ENCODE measurements around the gene ENG.
"Not testable (repeated sequence)": the region's sequence is repeated elsewhere in the genome, so short reads cannot be mapped to it uniquely, and the experiment has no call there.

ENG gene

GRCh38 chr9:127892831-127893230, 38.4 kb upstream of the ENG start:
- Histone ChIP-seq H3K27me3 (ENCODE audit: control insufficient read depth in 2 of 2, insufficient read depth in 2 of 2, low read length in 2 of 2) (no peaks in the 10 kb centered on the region), H3K36me3 (ENCODE audit: control insufficient read depth in 2 of 2, insufficient read depth in 2 of 2, low read length in 2 of 2) (peaks cover 58 to 68% of the 10 kb centered on the region in 2 donors), H3K9ac (ENCODE audit: low read depth in 1 of 2, low read length in 2 of 2) (no peak overlapping the region), H3K27ac (ENCODE audit: low read depth in 2 of 2, low read length in 2 of 2) (no peak overlapping the region), H3K4me3 (ENCODE audit: low read length in 2 of 2) (no peak overlapping the region), H3K4me1 (ENCODE audit: control insufficient read depth in 2 of 2, insufficient read depth in 2 of 2, low read length in 2 of 2) (peaks cover 5 to 10% of the 10 kb centered on the region in 2 donors), H3K9me3 (ENCODE audit: control insufficient read depth in 2 of 2, low read length in 2 of 2) (peaks cover 2 to 14% of the 10 kb centered on the region in 2 donors)

DNA sequence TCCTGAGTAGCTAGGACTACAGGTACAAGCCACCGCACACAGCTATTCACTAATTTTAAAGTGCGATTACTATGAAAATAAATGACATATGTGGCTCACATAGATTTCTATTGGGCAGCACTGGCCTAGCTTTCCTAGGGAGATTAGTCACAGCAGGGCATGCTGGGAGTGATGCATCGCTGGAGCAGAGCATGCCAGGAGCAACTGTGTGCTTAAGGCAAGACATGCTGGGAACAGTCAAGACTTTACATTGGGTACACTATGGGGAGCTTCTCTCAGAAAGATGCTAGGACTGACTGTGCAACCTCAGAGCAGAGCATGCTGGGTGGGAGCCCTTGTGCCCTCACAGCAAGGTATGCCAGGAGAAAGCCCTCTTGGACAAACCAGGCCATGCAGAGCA, 35.6 kb upstream of the ENG start:
- H3K27ac ChIP-seq (ENCODE audit: low read depth in 2 of 2, low read length in 2 of 2): no peak overlapping the region
- H3K4me1 ChIP-seq (ENCODE audit: control insufficient read depth in 2 of 2, insufficient read depth in 2 of 2, low read length in 2 of 2): no peaks in the 10 kb centered on the region
- peaks cover 2 to 11% of the 10 kb centered on the region in 2 donors for H3K9me3 ChIP-seq (ENCODE audit: control insufficient read depth in 2 of 2, low read length in 2 of 2)
- no peaks in the 10 kb centered on the region for H3K27me3 ChIP-seq (ENCODE audit: control insufficient read depth in 2 of 2, insufficient read depth in 2 of 2, low read length in 2 of 2)
- H3K36me3 ChIP-seq (ENCODE audit: control insufficient read depth in 2 of 2, insufficient read depth in 2 of 2, low read length in 2 of 2): peaks cover 69% of the 10 kb centered on the region in 2 donors
- H3K9ac ChIP-seq (ENCODE audit: low read depth in 1 of 2, low read length in 2 of 2): no peak overlapping the region
- no peak overlapping the region for H3K4me3 ChIP-seq (ENCODE audit: low read length in 2 of 2)

DNA sequence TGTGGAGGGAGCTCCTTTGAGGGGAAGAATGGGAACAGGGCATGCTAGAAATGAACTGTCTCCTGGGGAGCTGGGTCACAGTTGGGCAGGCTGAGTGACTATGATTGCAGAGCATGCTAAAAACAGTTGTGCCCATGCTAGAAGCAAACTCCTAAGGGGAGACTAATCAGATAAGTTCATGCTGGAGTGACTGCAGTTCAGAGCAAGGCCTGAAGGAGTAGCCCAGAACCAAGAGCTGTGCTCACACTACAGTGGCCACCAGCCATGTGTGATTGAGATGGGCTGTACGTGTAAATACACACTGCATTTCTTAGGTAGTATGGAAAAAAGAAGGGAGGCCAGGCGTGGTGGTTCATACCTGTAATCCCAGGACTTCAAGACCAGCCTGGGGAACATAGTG, 33.3 kb upstream of the ENG start:
- no peaks in the 10 kb centered on the region for H3K9me3 ChIP-seq (ENCODE audit: control insufficient read depth in 2 of 2, low read length in 2 of 2)
- no peak overlapping the region for H3K9ac ChIP-seq (ENCODE audit: low read depth in 1 of 2, low read length in 2 of 2)
- H3K4me1 ChIP-seq (ENCODE audit: control insufficient read depth in 2 of 2, insufficient read depth in 2 of 2, low read length in 2 of 2): peaks cover 0 to 2% of the 10 kb centered on the region in 2 donors
- H3K4me3 ChIP-seq (ENCODE audit: low read length in 2 of 2): no peak overlapping the region
- H3K27me3 ChIP-seq (ENCODE audit: control insufficient read depth in 2 of 2, insufficient read depth in 2 of 2, low read length in 2 of 2): no peaks in the 10 kb centered on the region
- H3K27ac ChIP-seq (ENCODE audit: low read depth in 2 of 2, low read length in 2 of 2): no peak overlapping the region
- H3K36me3 ChIP-seq (ENCODE audit: control insufficient read depth in 2 of 2, insufficient read depth in 2 of 2, low read length in 2 of 2): peaks cover 54 to 58% of the 10 kb centered on the region in 2 donors

- Histone ChIP-seq H3K4me3 (ENCODE audit: low read length in 2 of 2) (no peak overlapping the region), H3K4me1 (ENCODE audit: control insufficient read depth in 2 of 2, insufficient read depth in 2 of 2, low read length in 2 of 2) (peaks cover 3% of the 10 kb centered on the region in 2 donors), H3K36me3 (ENCODE audit: control insufficient read depth in 2 of 2, insufficient read depth in 2 of 2, low read length in 2 of 2) (peaks cover 47 to 53% of the 10 kb centered on the region in 2 donors), H3K9me3 (ENCODE audit: control insufficient read depth in 2 of 2, low read length in 2 of 2) (no peaks in the 10 kb centered on the region), H3K9ac (ENCODE audit: low read depth in 1 of 2, low read length in 2 of 2) (no peak overlapping the region), H3K27ac (ENCODE audit: low read depth in 2 of 2, low read length in 2 of 2) (no peak overlapping the region), H3K27me3 (ENCODE audit: control insufficient read depth in 2 of 2, insufficient read depth in 2 of 2, low read length in 2 of 2) (no peaks in the 10 kb centered on the region)
Measured at GRCh38 chr9:127886401-127886972, 32.0 kb upstream of the ENG start.

DNA sequence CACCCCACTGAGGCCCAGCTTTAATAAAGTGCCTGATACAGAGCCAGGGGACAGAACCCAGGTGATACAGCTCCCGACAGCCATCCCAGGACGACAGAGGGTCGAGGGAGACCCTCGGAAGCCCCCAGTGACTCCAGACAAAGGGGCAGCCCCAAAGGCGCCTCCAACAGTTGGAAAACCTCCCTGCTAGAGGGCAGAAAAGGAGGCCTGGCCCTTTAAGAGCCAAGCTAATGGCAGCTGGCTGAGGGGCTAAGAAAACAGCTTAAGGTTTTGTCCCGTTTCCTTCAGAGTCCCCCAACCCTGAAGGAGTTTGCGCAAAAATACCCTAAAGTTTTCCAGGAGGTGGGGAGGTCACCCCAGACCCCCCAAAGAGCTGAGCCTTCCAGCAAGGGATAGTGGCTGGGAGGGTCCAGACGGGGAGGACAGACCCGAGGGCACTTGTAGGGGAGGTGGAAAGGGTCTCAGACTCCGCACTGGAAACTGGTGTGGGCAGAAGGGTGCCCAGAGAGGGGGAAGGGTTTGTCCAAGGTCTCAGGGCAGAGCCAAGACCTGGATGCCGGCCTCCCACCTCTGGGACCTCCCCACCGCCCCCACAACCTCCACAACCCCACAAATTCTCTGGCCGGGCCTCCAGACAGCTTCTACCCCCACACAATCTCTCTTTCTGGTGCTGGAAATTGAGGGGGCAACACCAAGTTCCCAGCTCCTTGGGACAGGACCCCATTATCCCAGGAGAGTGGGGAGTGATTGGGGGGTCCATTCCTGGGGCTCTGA, 31.2 kb upstream of the ENG start:
- H3K9ac ChIP-seq (ENCODE audit: low read depth in 1 of 2, low read length in 2 of 2): no peak overlapping the region
- peaks cover 3% of the 10 kb centered on the region in 2 donors for H3K4me1 ChIP-seq (ENCODE audit: control insufficient read depth in 2 of 2, insufficient read depth in 2 of 2, low read length in 2 of 2)
- H3K36me3 ChIP-seq (ENCODE audit: control insufficient read depth in 2 of 2, insufficient read depth in 2 of 2, low read length in 2 of 2): peaks cover 42 to 48% of the 10 kb centered on the region in 2 donors

DNA sequence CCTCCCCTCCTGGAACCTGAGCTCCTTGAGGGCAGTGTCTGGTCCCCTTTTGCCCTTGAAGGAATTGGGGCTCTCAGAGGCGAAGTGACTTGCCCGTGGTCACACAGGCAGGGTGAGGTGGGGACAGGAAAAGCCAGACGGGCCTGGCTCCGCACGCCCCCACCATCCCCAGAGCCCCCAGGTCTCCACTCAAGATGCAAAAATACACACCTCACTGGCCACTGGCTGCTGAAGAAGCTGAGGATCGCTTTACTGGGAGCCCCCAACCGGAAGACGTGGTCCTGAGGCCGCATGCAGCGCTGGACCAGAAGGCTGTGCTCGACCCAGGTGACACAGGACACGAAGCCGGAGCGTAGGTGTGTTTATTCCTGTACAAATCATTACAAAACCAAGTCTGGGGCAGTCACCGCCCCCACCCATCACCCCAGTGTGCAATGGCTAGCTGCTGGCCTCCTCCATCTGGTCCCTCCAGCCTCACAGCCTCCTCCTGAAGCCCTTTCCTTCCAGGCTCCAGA, 30.6 kb upstream of the ENG start:
- no peaks in the 10 kb centered on the region for H3K27me3 ChIP-seq (ENCODE audit: control insufficient read depth in 2 of 2, insufficient read depth in 2 of 2, low read length in 2 of 2)
- no peak overlapping the region for H3K9ac ChIP-seq (ENCODE audit: low read depth in 1 of 2, low read length in 2 of 2)
- H3K9me3 ChIP-seq (ENCODE audit: control insufficient read depth in 2 of 2, low read length in 2 of 2): no peaks in the 10 kb centered on the region

More for the DNA sequence above, 31.2 kb upstream of the ENG start:
- no peak overlapping the region for H3K27ac ChIP-seq (ENCODE audit: low read depth in 2 of 2, low read length in 2 of 2)
- no peaks in the 10 kb centered on the region for H3K9me3 ChIP-seq (ENCODE audit: control insufficient read depth in 2 of 2, low read length in 2 of 2)
- H3K27me3 ChIP-seq (ENCODE audit: control insufficient read depth in 2 of 2, insufficient read depth in 2 of 2, low read length in 2 of 2): no peaks in the 10 kb centered on the region
- H3K4me3 ChIP-seq (ENCODE audit: low read length in 2 of 2): no peak overlapping the region

GRCh38 chr9:127884427-127884911, 30.0 kb upstream of the ENG start:
- no peak overlapping the region for H3K4me3 ChIP-seq (ENCODE audit: low read length in 2 of 2)
- H3K36me3 ChIP-seq (ENCODE audit: control insufficient read depth in 2 of 2, insufficient read depth in 2 of 2, low read length in 2 of 2): peaks cover 33 to 39% of the 10 kb centered on the region in 2 donors
- no peaks in the 10 kb centered on the region for H3K27me3 ChIP-seq (ENCODE audit: control insufficient read depth in 2 of 2, insufficient read depth in 2 of 2, low read length in 2 of 2)
- no peaks in the 10 kb centered on the region for H3K9me3 ChIP-seq (ENCODE audit: control insufficient read depth in 2 of 2, low read length in 2 of 2)
- H3K4me1 ChIP-seq (ENCODE audit: control insufficient read depth in 2 of 2, insufficient read depth in 2 of 2, low read length in 2 of 2): peaks cover 3% of the 10 kb centered on the region in 2 donors
- no peak overlapping the region for H3K9ac ChIP-seq (ENCODE audit: low read depth in 1 of 2, low read length in 2 of 2)
- no peak overlapping the region for H3K27ac ChIP-seq (ENCODE audit: low read depth in 2 of 2, low read length in 2 of 2)

More for the DNA sequence above, 30.6 kb upstream of the ENG start:
- H3K4me1 ChIP-seq (ENCODE audit: control insufficient read depth in 2 of 2, insufficient read depth in 2 of 2, low read length in 2 of 2): peaks cover 3% of the 10 kb centered on the region in 2 donors
- H3K4me3 ChIP-seq (ENCODE audit: low read length in 2 of 2): no peak overlapping the region
- peaks cover 36 to 42% of the 10 kb centered on the region in 2 donors for H3K36me3 ChIP-seq (ENCODE audit: control insufficient read depth in 2 of 2, insufficient read depth in 2 of 2, low read length in 2 of 2)
- no peak overlapping the region for H3K27ac ChIP-seq (ENCODE audit: low read depth in 2 of 2, low read length in 2 of 2)

GRCh38 chr9:127883959-127884358, 29.5 kb upstream of the ENG start:
- Histone ChIP-seq H3K9me3 (ENCODE audit: control insufficient read depth in 2 of 2, low read length in 2 of 2) (no peaks in the 10 kb centered on the region), H3K27me3 (ENCODE audit: control insufficient read depth in 2 of 2, insufficient read depth in 2 of 2, low read length in 2 of 2) (no peaks in the 10 kb centered on the region), H3K4me1 (ENCODE audit: control insufficient read depth in 2 of 2, insufficient read depth in 2 of 2, low read length in 2 of 2) (peaks cover 3% of the 10 kb centered on the region in 2 donors), H3K9ac (ENCODE audit: low read depth in 1 of 2, low read length in 2 of 2) (no peak overlapping the region), H3K4me3 (ENCODE audit: low read length in 2 of 2) (no peak overlapping the region), H3K27ac (ENCODE audit: low read depth in 2 of 2, low read length in 2 of 2) (no peak overlapping the region), H3K36me3 (ENCODE audit: control insufficient read depth in 2 of 2, insufficient read depth in 2 of 2, low read length in 2 of 2) (peaks cover 33 to 39% of the 10 kb centered on the region in 2 donors)

DNA sequence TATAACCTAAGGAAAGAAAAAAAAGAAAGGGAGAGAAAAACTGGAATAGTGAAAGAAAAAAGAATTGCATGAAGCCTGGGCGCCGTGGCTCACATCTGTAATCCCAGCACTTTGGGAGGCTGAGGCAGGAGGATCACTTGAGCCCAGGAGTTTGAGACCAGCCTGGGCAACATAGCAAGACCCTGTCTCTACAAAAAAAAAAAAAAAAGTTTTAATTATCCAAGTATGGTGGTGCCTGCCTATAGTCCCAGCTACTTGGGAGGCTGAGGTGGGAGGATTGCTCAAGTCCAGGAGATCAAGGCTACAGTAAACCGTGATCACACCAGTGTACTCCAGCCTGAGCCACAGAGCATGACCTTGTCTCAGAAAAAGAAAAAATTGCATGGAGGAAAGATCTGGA, 27.3 kb upstream of the ENG start:
- H3K36me3 ChIP-seq (ENCODE audit: control insufficient read depth in 2 of 2, insufficient read depth in 2 of 2, low read length in 2 of 2): peaks cover 20 to 25% of the 10 kb centered on the region in 2 donors
- not testable (repeated sequence) for H3K9me3 ChIP-seq (ENCODE audit: control insufficient read depth in 2 of 2, low read length in 2 of 2); H3K4me3 ChIP-seq (ENCODE audit: low read length in 2 of 2); H3K27me3 ChIP-seq (ENCODE audit: control insufficient read depth in 2 of 2, insufficient read depth in 2 of 2, low read length in 2 of 2); H3K9ac ChIP-seq (ENCODE audit: low read depth in 1 of 2, low read length in 2 of 2); H3K27ac ChIP-seq (ENCODE audit: low read depth in 2 of 2, low read length in 2 of 2)
- peaks cover 16 to 21% of the 10 kb centered on the region in 2 donors for H3K4me1 ChIP-seq (ENCODE audit: control insufficient read depth in 2 of 2, insufficient read depth in 2 of 2, low read length in 2 of 2)

DNA sequence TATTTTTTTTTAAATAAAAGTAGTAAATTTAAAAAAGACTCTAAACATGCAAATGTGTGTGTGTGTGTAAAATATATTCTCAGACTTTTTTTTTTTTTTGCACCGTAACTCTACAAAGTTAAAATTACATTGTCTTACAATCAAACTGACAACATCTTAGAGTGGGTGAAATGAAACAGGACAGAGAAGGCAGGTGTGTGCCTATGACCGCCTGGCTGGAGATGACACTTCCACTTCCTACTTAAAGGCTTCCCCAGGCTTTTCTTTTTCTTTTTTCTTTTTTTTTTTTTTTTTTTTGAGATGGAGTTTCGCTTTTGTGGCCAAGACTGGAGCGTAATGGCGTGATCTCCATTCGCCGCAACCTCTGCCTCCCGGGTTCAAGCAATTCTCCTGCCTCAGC, 25.7 kb upstream of the ENG start:
- Histone ChIP-seq H3K4me3 (ENCODE audit: low read length in 2 of 2) (no peak overlapping the region), H3K36me3 (ENCODE audit: control insufficient read depth in 2 of 2, insufficient read depth in 2 of 2, low read length in 2 of 2) (peaks cover 9 to 15% of the 10 kb centered on the region in 2 donors), H3K27ac (ENCODE audit: low read depth in 2 of 2, low read length in 2 of 2) (no peak overlapping the region), H3K9ac (ENCODE audit: low read depth in 1 of 2, low read length in 2 of 2) (no peak overlapping the region), H3K27me3 (ENCODE audit: control insufficient read depth in 2 of 2, insufficient read depth in 2 of 2, low read length in 2 of 2) (no peaks in the 10 kb centered on the region), H3K9me3 (ENCODE audit: control insufficient read depth in 2 of 2, low read length in 2 of 2) (no peaks in the 10 kb centered on the region), H3K4me1 (ENCODE audit: control insufficient read depth in 2 of 2, insufficient read depth in 2 of 2, low read length in 2 of 2) (peaks cover 29 to 35% of the 10 kb centered on the region in 2 donors)
